Sigmoid colon (tissue), 4 donors: ENCODE measurements around the gene CFAP20DC.

Source experiments
- POLR2AphosphoS5 ChIP-seq, 4 donors: sonication (generic); formaldehyde crosslinking; IDR thresholded peaks; one replicate each; pipeline ENCODE4 v1.6.1; 2017; ENCODE audit warnings: antibody characterized with exemption in 4 of 4
- TF ChIP-seq, protein P1 (sequence below), 4 experiments: fragments of 450-650 bp in 3 of 4; fragments of 200-600 bp in 1 of 4; IDR thresholded peaks; one replicate each; pipeline ENCODE4 v1.5.1; 2016 to 2019; ENCODE audit warnings: antibody characterized with exemption in 4 of 4, mild to moderate bottlenecking in 3 of 4, moderate library complexity in 2 of 4

- TF ChIP-seq POLR2AphosphoS5 (IDR thresholded peaks at IDR 0.05): no peak
- TF ChIP-seq, protein P1, sequence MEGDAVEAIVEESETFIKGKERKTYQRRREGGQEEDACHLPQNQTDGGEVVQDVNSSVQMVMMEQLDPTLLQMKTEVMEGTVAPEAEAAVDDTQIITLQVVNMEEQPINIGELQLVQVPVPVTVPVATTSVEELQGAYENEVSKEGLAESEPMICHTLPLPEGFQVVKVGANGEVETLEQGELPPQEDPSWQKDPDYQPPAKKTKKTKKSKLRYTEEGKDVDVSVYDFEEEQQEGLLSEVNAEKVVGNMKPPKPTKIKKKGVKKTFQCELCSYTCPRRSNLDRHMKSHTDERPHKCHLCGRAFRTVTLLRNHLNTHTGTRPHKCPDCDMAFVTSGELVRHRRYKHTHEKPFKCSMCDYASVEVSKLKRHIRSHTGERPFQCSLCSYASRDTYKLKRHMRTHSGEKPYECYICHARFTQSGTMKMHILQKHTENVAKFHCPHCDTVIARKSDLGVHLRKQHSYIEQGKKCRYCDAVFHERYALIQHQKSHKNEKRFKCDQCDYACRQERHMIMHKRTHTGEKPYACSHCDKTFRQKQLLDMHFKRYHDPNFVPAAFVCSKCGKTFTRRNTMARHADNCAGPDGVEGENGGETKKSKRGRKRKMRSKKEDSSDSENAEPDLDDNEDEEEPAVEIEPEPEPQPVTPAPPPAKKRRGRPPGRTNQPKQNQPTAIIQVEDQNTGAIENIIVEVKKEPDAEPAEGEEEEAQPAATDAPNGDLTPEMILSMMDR (IDR thresholded peaks at IDR 0.05): no peak
Observed at GRCh38 chr3:58722561-58722960, 327.3 kb downstream of the CFAP20DC start.
